Liver (tissue), 9 donors: ENCODE measurements around the gene FUT9. TPM values are rescaled to one million over a fixed set of nuclear protein-coding genes. Genes with fewer than 3 reads are reported as not detected.

Experiments used
- DNase-seq: peaks from one replicate; pipeline ENCODE4 v3.0.0-alpha.2; 2017; ENCODE audit warnings: low spot score
- H3K27ac ChIP-seq, 2 donors: one replicate each; pipeline ENCODE4 v1.7.0; 2013; ENCODE audit warnings: inconsistent platforms in 2 of 2, low read length in 2 of 2, control low read depth in 1 of 2, low read depth in 1 of 2, mild to moderate bottlenecking in 1 of 2
- H3K27me3 ChIP-seq, 4 donors: one replicate each; pipeline versions ENCODE4 v1.6.1 to v1.7.0; 2013; ENCODE audit warnings: low read length in 3 of 4, inconsistent platforms in 1 of 4, mild to moderate bottlenecking in 1 of 4, moderate library complexity in 1 of 4; ENCODE audit not compliant: control insufficient read depth in 4 of 4, insufficient read depth in 4 of 4
- H3K36me3 ChIP-seq, 4 donors: one replicate each; pipeline versions ENCODE4 v1.6.1 to v1.7.0; 2013; ENCODE audit warnings: low read length in 3 of 4, mild to moderate bottlenecking in 3 of 4, low read depth in 1 of 4, moderate library complexity in 1 of 4; ENCODE audit not compliant: control insufficient read depth in 4 of 4, insufficient read depth in 3 of 4
- H3K4me1 ChIP-seq, 4 donors: one replicate each; pipeline versions ENCODE4 v1.6.1 to v1.7.0; 2013; ENCODE audit warnings: low read length in 3 of 4, mild to moderate bottlenecking in 3 of 4, moderate library complexity in 1 of 4; ENCODE audit not compliant: control insufficient read depth in 4 of 4, insufficient read depth in 4 of 4
- H3K4me3 ChIP-seq, 3 donors: one replicate each; pipeline versions ENCODE4 v1.6.1 to v1.7.0; 2013; ENCODE audit warnings: low read length in 3 of 3, control low read depth in 1 of 3, low read depth in 1 of 3, mild to moderate bottlenecking in 1 of 3
- H3K9ac ChIP-seq, 2 donors: one replicate each; pipeline ENCODE4 v1.7.0; 2013; ENCODE audit warnings: low read length in 2 of 2, mild to moderate bottlenecking in 2 of 2, moderate library complexity in 2 of 2, control low read depth in 1 of 2, low read depth in 1 of 2
- H3K9me3 ChIP-seq, 4 donors: one replicate each; pipeline versions ENCODE4 v1.6.1 to v1.7.0; 2013; ENCODE audit warnings: low read length in 3 of 4; ENCODE audit not compliant: control insufficient read depth in 4 of 4
- ATF3 ChIP-seq: IDR thresholded peaks from 2 replicates; pipeline ENCODE4 v1.6.1; 2016; ENCODE audit warnings: antibody characterized with exemption
- CTCF ChIP-seq: fragments of 150-350 bp; IDR thresholded peaks from 2 replicates; pipeline ENCODE4 v1.5.1; 2017; ENCODE audit warnings: improper control_type of control experiment, low read depth, low read length; ENCODE audit not compliant: missing input control
- EGR1 ChIP-seq, 2 donors: IDR thresholded peaks; 2 replicates each; pipeline ENCODE4 v1.6.1; 2016 to 2018; ENCODE audit warnings: antibody characterized with exemption in 2 of 2, low read depth in 2 of 2
- FOXA1 ChIP-seq: IDR thresholded peaks from 2 replicates; pipeline ENCODE4 v1.6.1; 2016; ENCODE audit warnings: antibody characterized with exemption
- FOXA2 ChIP-seq: IDR thresholded peaks from 2 replicates; pipeline ENCODE4 v1.6.1; 2016; ENCODE audit warnings: antibody characterized with exemption
- GABPA ChIP-seq, 2 donors: IDR thresholded peaks in 1 of 2; conservative IDR thresholded peaks in 1 of 2; 2 replicates each; pipeline ENCODE4 v1.6.1; 2016; ENCODE audit warnings: antibody characterized with exemption in 2 of 2, mild to moderate bottlenecking in 1 of 2, moderate library complexity in 1 of 2
- HNF4A ChIP-seq, 2 donors: conservative IDR thresholded peaks; 2 replicates each; pipeline ENCODE4 v1.6.1; 2016; ENCODE audit warnings: antibody characterized with exemption in 2 of 2, mild to moderate bottlenecking in 2 of 2
- HNF4G ChIP-seq: IDR thresholded peaks from 2 replicates; pipeline ENCODE4 v1.6.1; 2016; ENCODE audit warnings: antibody characterized with exemption
- JUND ChIP-seq, 2 donors: IDR thresholded peaks; 2 replicates each; pipeline ENCODE4 v1.6.1; 2016; ENCODE audit warnings: antibody characterized with exemption in 2 of 2
- MAX ChIP-seq: IDR thresholded peaks from 2 replicates; pipeline ENCODE4 v1.6.1; 2016; ENCODE audit warnings: antibody characterized with exemption
- NR2F2 ChIP-seq: IDR thresholded peaks from 2 replicates; pipeline ENCODE4 v1.6.1; 2016; ENCODE audit warnings: antibody characterized with exemption
- RAD21 ChIP-seq, 2 donors: IDR thresholded peaks; 2 replicates each; pipeline ENCODE4 v1.6.1; 2016; ENCODE audit warnings: antibody characterized with exemption in 2 of 2, mild to moderate bottlenecking in 2 of 2
- REST ChIP-seq: IDR thresholded peaks from 2 replicates; pipeline ENCODE4 v1.6.1; 2016; ENCODE audit warnings: antibody characterized with exemption, mild to moderate bottlenecking
- RXRA ChIP-seq, 2 donors: IDR thresholded peaks; 2 replicates each; pipeline ENCODE4 v1.6.1; 2017 to 2018; ENCODE audit warnings: antibody characterized with exemption in 2 of 2, mild to moderate bottlenecking in 1 of 2
- SP1 ChIP-seq: IDR thresholded peaks from 2 replicates; pipeline ENCODE4 v1.6.1; 2018; ENCODE audit warnings: antibody characterized with exemption, mild to moderate bottlenecking
- TAF1 ChIP-seq: conservative IDR thresholded peaks from 2 replicates; pipeline ENCODE4 v1.6.1; 2016; ENCODE audit warnings: antibody characterized with exemption, mild to moderate bottlenecking
- YY1 ChIP-seq: IDR thresholded peaks from 2 replicates; pipeline ENCODE4 v1.6.1; 2016; ENCODE audit warnings: antibody characterized with exemption, mild to moderate bottlenecking
- ZBTB33 ChIP-seq: IDR thresholded peaks from 2 replicates; pipeline ENCODE4 v1.6.1; 2016; ENCODE audit warnings: antibody characterized with exemption
- WGBS: extraction: QIAGEN DNeasy Blood & Tissue Kit; methylation state at CpG from one replicate; pipeline ENCODE4 v1.1.7; 2013; 5-methylcytosine and 5-hydroxymethylcytosine counted together
- polyA plus RNA-seq, 2 donors: library from polyadenylated mRNA; stranded (reverse) in 1 of 2; unstranded in 1 of 2; fragments of 200-250 nt in 1 of 2; fragments of >200 nt in 1 of 2; fragmentation: Nextera tagmentation in 1 of 2; extraction: Ambion mirVana in 1 of 2; gene quantifications; one replicate each; pipeline versions ENCODE4 v1.2.1 to v1.2.3, GENCODE V29; 2013 to 2015
- total RNA-seq, 2 donors: library from RNA; depleted of rRNA; stranded (reverse); fragments of >200 nt; gene quantifications; one replicate each; pipeline ENCODE4 v1.2.3, GENCODE V29; 2014
- donor health status: healthy.
- donor health status: healthy.
- donor health status: healthy.
- donor health status: healthy.
- donor health status: healthy.

FUT9 gene
- total and polyA plus RNA-seq, 4 donors = not detected

- Histone ChIP-seq H3K9me3 (no peaks in the 10 kb centered on the region), H3K36me3 (no peaks in the 10 kb centered on the region), H3K4me1 (no peaks in the 10 kb centered on the region), H3K9ac (no peak overlapping the region), H3K27me3 (no peaks in the 10 kb centered on the region), H3K4me3 (no peak overlapping the region), H3K27ac (no peak overlapping the region)
- TF ChIP-seq GABPA (IDR thresholded peaks at IDR 0.05 in 1 of 2, conservative IDR thresholded peaks at IDR 0.05 in 1 of 2) (no peak), CTCF (no peak), JUND (IDR thresholded peaks at IDR 0.05) (no peak), FOXA2 (no peak), HNF4A (conservative IDR thresholded peaks at IDR 0.05) (no peak), FOXA1 (no peak), REST (no peak), NR2F2 (no peak), MAX (no peak), EGR1 (IDR thresholded peaks at IDR 0.05; ENCODE audit: low read depth in 2 of 2) (no peak), ATF3 (no peak), HNF4G (no peak), RXRA (IDR thresholded peaks at IDR 0.05) (no peak), YY1 (no peak), SP1 (no peak), TAF1 (no peak), RAD21 (IDR thresholded peaks at IDR 0.05) (no peak), ZBTB33 (no peak)
- WGBS = 22% methylated on average over 2 of the region's 2 CpGs
- DNase-seq = no peak
Measured at GRCh38 chr6:96186516-96187195, 170.9 kb downstream of the FUT9 start.
